ENCODE measurements around the gene GPR89B.
"Not testable (repeated sequence)": the region's sequence is repeated elsewhere in the genome, so short reads cannot be mapped to it uniquely, and the experiment has no call there.

- not testable (repeated sequence) for TF ChIP-seq POLR2A, CTCF, EP300 (IDR thresholded peaks at IDR 0.05)
Observed at GRCh38 chr1:148027004-148027403, 98.8 kb downstream of the GPR89B start.

Measured in tibial nerve (tissue), 4 donors.